Central memory CD8-positive, alpha-beta T cell (primary cell): ENCODE results near the gene SASH3.

Experiments used
- ATAC-seq: fragments of 150-1000 bp; cut with Tn5 transposase; replicated peaks from 2 replicates; pipeline ENCODE4 v1.10.0; 2022; ENCODE audit warnings: mild to moderate bottlenecking, moderate FRiP score, moderate number of reproducible peaks; ENCODE audit not compliant: poor library complexity, severe bottlenecking; ENCODE audit errors: extremely low read depth
- DNase-seq, 2 donors: peaks; one replicate each; pipeline ENCODE4 v3.0.0; 2021; ENCODE audit warnings: low spot score in 2 of 2
- H3K27ac Mint-ChIP-seq: one replicate; pipeline ENCODE4 v1.8.0; 2022; ENCODE audit warnings: low read depth, mild to moderate bottlenecking, moderate library complexity, mixed read lengths
- H3K27me3 Mint-ChIP-seq: one replicate; pipeline ENCODE4 v1.8.0; 2022; ENCODE audit warnings: mixed read lengths
- H3K36me3 Mint-ChIP-seq: one replicate; pipeline ENCODE4 v1.8.0; 2022; ENCODE audit warnings: mild to moderate bottlenecking, moderate library complexity, mixed read lengths; ENCODE audit not compliant: insufficient read depth
- H3K4me1 Mint-ChIP-seq: one replicate; pipeline ENCODE4 v1.8.0; 2022; ENCODE audit warnings: mixed read lengths
- H3K4me3 Mint-ChIP-seq: one replicate; pipeline ENCODE4 v1.8.0; 2022; ENCODE audit warnings: mild to moderate bottlenecking, moderate library complexity, mixed read lengths
- H3K9me3 Mint-ChIP-seq: one replicate; pipeline ENCODE4 v1.8.0; 2022; ENCODE audit warnings: mixed read lengths

The SASH3 gene

DNA sequence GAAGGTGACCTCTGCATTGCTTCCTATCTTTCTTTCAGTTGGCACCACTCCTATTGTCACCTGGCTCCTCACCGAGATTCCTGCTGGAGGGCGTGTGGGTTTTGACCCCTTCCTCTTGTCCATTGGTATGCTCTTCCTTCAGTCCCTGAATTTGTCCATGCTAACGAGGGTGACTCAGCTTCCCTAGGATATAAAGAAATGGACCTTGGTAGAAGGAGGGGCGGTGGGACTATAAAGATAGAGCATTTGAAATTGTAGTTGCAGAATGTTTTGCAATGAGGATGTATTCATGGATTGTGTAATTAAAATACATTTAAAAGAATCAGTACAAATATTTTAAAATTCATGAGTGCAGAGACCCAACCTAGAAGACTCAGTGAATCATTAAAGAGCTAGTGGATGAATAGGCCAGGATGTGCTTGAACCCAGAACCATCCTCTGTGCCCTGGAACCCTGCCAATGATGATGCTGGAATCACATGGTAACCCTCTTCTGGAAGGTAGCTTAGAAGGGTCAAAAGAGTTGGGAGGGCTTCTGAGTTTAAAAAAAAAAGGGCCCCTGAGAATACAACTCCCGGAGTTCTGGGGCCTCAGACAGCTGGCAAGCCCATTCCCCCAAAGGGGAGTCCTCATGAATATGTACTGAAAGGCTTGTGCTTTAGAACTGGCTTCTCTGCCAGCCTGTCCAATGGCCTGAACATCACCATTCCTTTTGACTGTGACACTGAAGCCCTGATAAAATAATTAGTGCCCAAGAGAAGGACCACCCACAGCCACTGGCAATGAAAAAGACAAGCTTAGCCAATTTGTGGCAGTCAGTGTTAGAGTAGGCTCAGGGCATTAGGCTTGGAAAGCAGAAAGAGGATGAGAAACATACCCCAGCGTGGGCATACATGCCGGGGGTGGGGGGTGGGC is 32.9 kb upstream of the SASH3 start:
- no peak for DNase-seq
- H3K4me1 Mint-ChIP-seq: peaks cover 37% of the 10 kb centered on the region

GRCh38 chrX:129747533-129747932 is 32.2 kb upstream of the SASH3 start:
- Mint-ChIP-seq H3K4me1 (peaks cover 34% of the 10 kb centered on the region), H3K36me3 (no peaks in the 10 kb centered on the region), H3K27ac (no peak overlapping the region), H3K9me3 (no peaks in the 10 kb centered on the region), H3K27me3 (no peaks in the 10 kb centered on the region), H3K4me3 (no peak overlapping the region)
- no peak for ATAC-seq
- DNase-seq: no peak

More for the DNA sequence above, 32.9 kb upstream of the SASH3 start:
- H3K9me3 Mint-ChIP-seq: no peaks in the 10 kb centered on the region
- no peak for ATAC-seq
- H3K27ac Mint-ChIP-seq: no peak overlapping the region
- H3K36me3 Mint-ChIP-seq: no peaks in the 10 kb centered on the region
- no peaks in the 10 kb centered on the region for H3K27me3 Mint-ChIP-seq
- H3K4me3 Mint-ChIP-seq: no peak overlapping the region

- Mint-ChIP-seq H3K27ac (no peak overlapping the region), H3K36me3 (no peaks in the 10 kb centered on the region), H3K9me3 (no peaks in the 10 kb centered on the region), H3K4me1 (peaks cover 29% of the 10 kb centered on the region), H3K4me3 (no peak overlapping the region), H3K27me3 (no peaks in the 10 kb centered on the region)
- DNase-seq: no peak
- ATAC-seq: no peak
These were observed 31.4 kb upstream of the SASH3 start for GRCh38 chrX:129748305-129748704.

DNA sequence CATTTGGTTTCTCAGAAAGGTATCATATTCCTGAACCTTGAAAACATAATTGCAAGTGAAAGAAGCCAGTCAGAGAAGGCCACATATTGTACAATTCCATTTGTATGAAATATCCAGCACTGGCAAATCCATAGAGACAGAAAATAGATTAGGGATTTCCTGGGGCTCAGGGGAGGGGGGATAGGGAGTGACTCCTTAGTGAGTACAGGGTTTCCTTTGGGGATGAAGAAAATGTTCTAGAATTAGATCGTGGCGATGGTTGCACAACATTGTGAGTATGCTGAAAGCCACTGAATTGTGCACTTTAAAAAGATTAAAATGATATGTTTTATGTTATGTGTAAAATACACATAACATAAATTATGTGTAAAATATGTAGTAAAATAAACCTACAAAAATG is 30.7 kb upstream of the SASH3 start:
- ATAC-seq (no peak), DNase-seq (no peak)
- peaks cover 26% of the 10 kb centered on the region for H3K4me1 Mint-ChIP-seq
- no peak overlapping the region for H3K4me3 Mint-ChIP-seq
- H3K27me3 Mint-ChIP-seq: no peaks in the 10 kb centered on the region
- H3K27ac Mint-ChIP-seq: no peak overlapping the region
- no peaks in the 10 kb centered on the region for H3K36me3 Mint-ChIP-seq
- H3K9me3 Mint-ChIP-seq: no peaks in the 10 kb centered on the region

- Mint-ChIP-seq H3K27me3 (no peaks in the 10 kb centered on the region), H3K4me3 (no peak overlapping the region), H3K4me1 (peaks cover 24% of the 10 kb centered on the region), H3K9me3 (no peaks in the 10 kb centered on the region), H3K36me3 (no peaks in the 10 kb centered on the region), H3K27ac (no peak overlapping the region)
- ATAC-seq (no peak), DNase-seq (no peak)
These were observed 28.8 kb upstream of the SASH3 start for GRCh38 chrX:129750971-129751370.

DNA sequence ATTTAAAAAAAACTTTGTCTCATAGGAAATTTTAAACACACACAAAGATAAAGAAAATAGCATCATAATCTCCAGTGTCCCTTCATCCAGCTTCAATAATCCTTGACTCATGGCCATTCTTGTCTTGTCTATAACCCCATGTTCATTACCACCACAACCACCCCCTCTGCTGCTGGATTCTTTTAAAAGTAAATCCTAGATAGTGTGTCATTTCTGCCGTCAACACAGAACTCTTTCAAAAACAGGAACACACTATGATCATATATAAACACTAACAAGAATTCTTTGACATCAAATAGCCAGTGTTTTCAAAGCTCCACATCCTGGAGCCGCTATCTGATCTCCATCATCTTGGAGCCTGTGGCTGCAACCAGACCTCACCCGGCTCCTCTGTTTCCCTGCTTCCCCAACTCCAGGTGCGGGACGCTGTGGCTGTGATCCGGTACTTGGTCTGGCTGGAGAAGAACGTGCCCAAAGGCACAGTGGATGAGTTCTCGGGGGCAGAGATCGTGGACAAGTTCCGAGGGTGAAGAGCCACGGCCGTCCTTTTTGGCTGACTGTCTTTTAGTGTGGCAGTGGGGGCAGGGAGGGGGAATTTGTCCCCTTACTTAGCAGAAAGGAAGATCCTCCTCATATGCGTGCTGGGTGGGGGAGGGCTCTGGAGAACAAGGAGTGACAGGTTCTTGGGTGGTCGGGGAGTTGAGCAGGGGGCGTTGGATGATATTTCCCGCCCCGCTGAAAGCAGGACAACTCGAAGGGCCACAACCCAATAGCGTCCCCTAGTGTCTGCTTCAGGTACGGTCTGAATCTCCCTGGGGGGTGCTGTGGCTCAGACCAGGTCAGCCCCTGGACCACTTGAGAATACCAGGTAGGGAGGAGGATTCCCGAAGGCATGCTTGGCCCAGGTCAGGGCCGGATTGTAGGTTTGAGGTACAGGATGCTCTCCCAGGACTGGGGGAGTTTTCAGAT is 25.4 kb upstream of the SASH3 start:
- no peaks in the 10 kb centered on the region for H3K27me3 Mint-ChIP-seq
- H3K4me3 Mint-ChIP-seq: peak overlapping the region; percentile 80

GRCh38 chrX:129755779-129756650 is 23.7 kb upstream of the SASH3 start:
- peak overlapping the region; percentile 80 for H3K4me3 Mint-ChIP-seq
- DNase-seq (no peak), ATAC-seq (peak; percentile 41)
- no peaks in the 10 kb centered on the region for H3K9me3 Mint-ChIP-seq
- H3K36me3 Mint-ChIP-seq: peaks cover 5% of the 10 kb centered on the region
- H3K4me1 Mint-ChIP-seq: peaks cover 63% of the 10 kb centered on the region
- no peaks in the 10 kb centered on the region for H3K27me3 Mint-ChIP-seq
- peak overlapping the region; percentile 68 for H3K27ac Mint-ChIP-seq

More for the DNA sequence above, 25.4 kb upstream of the SASH3 start:
- Mint-ChIP-seq H3K4me1 (peaks cover 46% of the 10 kb centered on the region), H3K36me3 (peaks cover 1% of the 10 kb centered on the region), H3K27ac (no peak overlapping the region), H3K9me3 (no peaks in the 10 kb centered on the region)
- ATAC-seq: no peak
- no peak for DNase-seq

DNA sequence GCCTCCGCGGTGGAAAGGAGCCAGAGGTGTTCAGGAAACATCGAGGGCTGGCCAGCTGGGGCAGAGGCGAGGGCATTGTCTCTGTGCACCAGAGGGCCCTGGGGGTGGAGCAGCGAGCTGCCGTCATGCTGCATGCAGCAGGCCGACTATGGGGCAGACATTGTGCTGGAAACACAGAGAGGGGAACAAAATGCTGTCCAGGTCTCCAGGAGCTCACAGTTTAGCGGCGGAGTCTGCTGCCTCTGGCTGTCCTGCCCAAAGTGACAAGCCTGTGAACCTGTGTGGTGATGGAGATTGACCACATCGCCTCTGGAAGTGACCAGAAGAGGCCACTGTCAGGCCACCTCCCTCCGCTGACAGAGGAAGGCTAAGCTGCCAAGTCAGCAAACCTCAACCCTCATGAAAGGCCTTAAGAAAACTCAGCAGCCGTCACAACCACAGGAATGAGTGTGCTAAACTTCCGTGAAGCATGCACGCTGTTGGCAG is 20.1 kb upstream of the SASH3 start:
- Mint-ChIP-seq H3K27me3 (no peaks in the 10 kb centered on the region), H3K27ac (peak overlapping the region; percentile 82), H3K36me3 (peaks cover 5% of the 10 kb centered on the region), H3K4me3 (peak overlapping the region; percentile 32), H3K4me1 (peaks cover 54% of the 10 kb centered on the region), H3K9me3 (no peaks in the 10 kb centered on the region)
- DNase-seq (peak in 1 of 2 donors; percentile 41), ATAC-seq (peak; percentile 74)

DNA sequence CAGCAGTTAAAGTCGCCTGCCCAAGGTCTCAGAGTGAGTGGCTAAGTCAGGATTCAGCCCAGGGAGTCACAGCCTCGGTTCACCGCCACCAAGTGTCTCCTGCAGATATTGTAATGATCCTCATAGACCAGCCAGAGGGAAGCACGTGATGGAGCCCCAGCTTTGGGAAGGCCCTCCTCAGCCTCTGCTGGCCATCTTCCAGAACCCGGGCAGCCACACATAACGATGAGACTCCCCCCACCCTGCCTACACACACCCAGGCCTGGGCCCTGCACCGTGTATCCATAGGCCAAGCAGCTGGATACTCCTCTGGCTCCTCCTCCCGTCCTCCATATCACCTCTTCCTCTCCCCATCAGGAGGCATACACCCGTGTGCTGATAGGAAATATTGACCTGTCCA is 19.6 kb upstream of the SASH3 start:
- no peak for ATAC-seq
- Mint-ChIP-seq H3K4me3 (peak overlapping the region; percentile 44), H3K4me1 (peaks cover 49% of the 10 kb centered on the region), H3K36me3 (peaks cover 5% of the 10 kb centered on the region), H3K27ac (peak overlapping the region; percentile 82), H3K9me3 (no peaks in the 10 kb centered on the region), H3K27me3 (no peaks in the 10 kb centered on the region)
- no peak for DNase-seq

- H3K4me3 Mint-ChIP-seq: no peak overlapping the region
- H3K36me3 Mint-ChIP-seq: peaks cover 5% of the 10 kb centered on the region
- no peaks in the 10 kb centered on the region for H3K27me3 Mint-ChIP-seq
- peak overlapping the region; percentile 82 for H3K27ac Mint-ChIP-seq
- DNase-seq: no peak
- H3K4me1 Mint-ChIP-seq: peaks cover 46% of the 10 kb centered on the region
- H3K9me3 Mint-ChIP-seq: no peaks in the 10 kb centered on the region
- no peak for ATAC-seq
These were observed 18.8 kb upstream of the SASH3 start for GRCh38 chrX:129760981-129761380.

DNA sequence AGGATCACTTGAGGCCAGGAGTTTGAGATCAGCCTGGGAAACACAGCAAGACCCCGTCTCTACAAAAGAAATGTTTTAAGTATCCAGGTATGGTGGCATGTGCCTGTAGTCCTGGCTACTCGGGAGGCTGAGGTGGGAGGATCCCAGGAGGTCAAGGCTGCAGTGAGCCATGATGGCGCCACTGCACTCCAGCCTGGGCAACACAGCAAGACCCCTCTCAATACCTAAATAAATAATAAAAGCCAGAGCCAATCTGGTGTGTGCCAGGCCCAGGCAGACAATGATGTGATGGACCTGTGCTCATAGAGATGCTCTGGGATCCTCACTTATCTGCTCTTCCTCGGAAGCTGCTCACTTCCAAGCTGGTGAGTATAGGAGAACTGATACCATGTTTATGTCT is 18.2 kb upstream of the SASH3 start:
- ATAC-seq: no peak
- H3K27ac Mint-ChIP-seq: peak overlapping the region; percentile 82
- DNase-seq: no peak
- H3K9me3 Mint-ChIP-seq: no peaks in the 10 kb centered on the region
- H3K27me3 Mint-ChIP-seq: no peaks in the 10 kb centered on the region
- peaks cover 44% of the 10 kb centered on the region for H3K4me1 Mint-ChIP-seq
- H3K36me3 Mint-ChIP-seq: peaks cover 5% of the 10 kb centered on the region
- H3K4me3 Mint-ChIP-seq: no peak overlapping the region

GRCh38 chrX:129762448-129762847 is 17.3 kb upstream of the SASH3 start:
- no peak overlapping the region for H3K4me3 Mint-ChIP-seq
- ATAC-seq: no peak
- H3K9me3 Mint-ChIP-seq: no peaks in the 10 kb centered on the region
- no peak for DNase-seq
- H3K4me1 Mint-ChIP-seq: peaks cover 43% of the 10 kb centered on the region
- H3K27me3 Mint-ChIP-seq: no peaks in the 10 kb centered on the region
- no peak overlapping the region for H3K27ac Mint-ChIP-seq
- peaks cover 6% of the 10 kb centered on the region for H3K36me3 Mint-ChIP-seq
